ENCODE data around the gene WNT10A.

DNA sequence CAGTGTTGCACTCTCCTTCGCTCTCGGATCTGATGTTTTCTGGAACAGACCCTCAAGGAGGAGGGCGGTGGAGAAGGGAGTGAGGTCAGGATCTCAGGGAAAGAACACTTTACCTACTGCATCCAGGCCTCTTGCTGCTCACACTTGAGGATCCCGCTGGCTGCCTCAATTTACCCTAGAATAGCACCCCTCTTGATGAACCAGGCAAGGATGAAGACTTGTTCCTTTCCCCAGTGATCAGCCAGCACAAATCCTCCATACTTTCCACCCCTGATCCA is 14.2 kb downstream of the WNT10A start:
- TF ChIP-seq POLR2A (IDR thresholded peaks at IDR 0.05; ENCODE audit: low read length) (no peak), EHMT2 (IDR thresholded peaks at IDR 0.05; ENCODE audit: low read depth) (no peak), FOSL2 (IDR thresholded peaks at IDR 0.05) (no peak), FOSL2 (CRISPR knock-in tag; IDR thresholded peaks at IDR 0.05) (no peak), CHD2 (IDR thresholded peaks at IDR 0.05; ENCODE audit: low read length, partially characterized antibody) (no peak), MYC (IDR thresholded peaks at IDR 0.05; ENCODE audit: borderline replicate concordance, low read length) (no peak), MAFK (IDR thresholded peaks at IDR 0.05; ENCODE audit: partially characterized antibody) (no peak), NFE2L2 (conservative IDR thresholded peaks at IDR 0.05; ENCODE audit: low read length) (no peak), EP300 (IDR thresholded peaks at IDR 0.05) (no peak), CBX2 (IDR thresholded peaks at IDR 0.05; ENCODE audit: borderline replicate concordance, low read depth) (no peak), SMC3 (IDR thresholded peaks at IDR 0.05) (no peak)
- TF ChIP-seq, protein P1, sequence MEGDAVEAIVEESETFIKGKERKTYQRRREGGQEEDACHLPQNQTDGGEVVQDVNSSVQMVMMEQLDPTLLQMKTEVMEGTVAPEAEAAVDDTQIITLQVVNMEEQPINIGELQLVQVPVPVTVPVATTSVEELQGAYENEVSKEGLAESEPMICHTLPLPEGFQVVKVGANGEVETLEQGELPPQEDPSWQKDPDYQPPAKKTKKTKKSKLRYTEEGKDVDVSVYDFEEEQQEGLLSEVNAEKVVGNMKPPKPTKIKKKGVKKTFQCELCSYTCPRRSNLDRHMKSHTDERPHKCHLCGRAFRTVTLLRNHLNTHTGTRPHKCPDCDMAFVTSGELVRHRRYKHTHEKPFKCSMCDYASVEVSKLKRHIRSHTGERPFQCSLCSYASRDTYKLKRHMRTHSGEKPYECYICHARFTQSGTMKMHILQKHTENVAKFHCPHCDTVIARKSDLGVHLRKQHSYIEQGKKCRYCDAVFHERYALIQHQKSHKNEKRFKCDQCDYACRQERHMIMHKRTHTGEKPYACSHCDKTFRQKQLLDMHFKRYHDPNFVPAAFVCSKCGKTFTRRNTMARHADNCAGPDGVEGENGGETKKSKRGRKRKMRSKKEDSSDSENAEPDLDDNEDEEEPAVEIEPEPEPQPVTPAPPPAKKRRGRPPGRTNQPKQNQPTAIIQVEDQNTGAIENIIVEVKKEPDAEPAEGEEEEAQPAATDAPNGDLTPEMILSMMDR (IDR thresholded peaks at IDR 0.05): no peak
